ENCODE measurements around the gene CFAP221.

Gene CFAP221

GRCh38 chr2:119544075-119544938 lies at the start of gene CFAP221:
CFAP221 (plus strand) TSS chr2:119544449; CDS start chr2:119546132, 1,683 bp downstream.
- DNase-seq (ENCODE audit: low spot score), result peak; percentile 62

DNA sequence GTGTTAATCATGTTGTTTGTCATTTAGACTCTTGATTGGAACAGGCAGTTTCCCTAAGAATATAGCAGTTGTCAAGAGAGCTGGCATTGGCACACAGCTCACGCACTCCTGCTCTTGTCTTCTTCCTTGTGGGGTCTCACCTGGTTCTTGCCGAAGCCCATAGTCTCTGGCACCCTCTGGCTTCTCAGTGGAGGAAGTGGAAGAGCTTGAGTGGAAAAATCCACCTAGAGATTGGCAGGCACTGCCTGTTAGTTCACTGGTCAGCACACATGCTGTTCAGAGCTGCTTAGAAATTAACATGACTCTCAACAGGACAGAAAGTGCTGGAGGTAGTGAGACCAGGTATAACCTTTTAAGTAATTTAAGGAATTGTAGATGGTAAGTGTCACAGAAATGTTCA lies 48.3 kb upstream of the CFAP221 start:
- DNase-seq (ENCODE audit: low spot score), result no peak

DNA sequence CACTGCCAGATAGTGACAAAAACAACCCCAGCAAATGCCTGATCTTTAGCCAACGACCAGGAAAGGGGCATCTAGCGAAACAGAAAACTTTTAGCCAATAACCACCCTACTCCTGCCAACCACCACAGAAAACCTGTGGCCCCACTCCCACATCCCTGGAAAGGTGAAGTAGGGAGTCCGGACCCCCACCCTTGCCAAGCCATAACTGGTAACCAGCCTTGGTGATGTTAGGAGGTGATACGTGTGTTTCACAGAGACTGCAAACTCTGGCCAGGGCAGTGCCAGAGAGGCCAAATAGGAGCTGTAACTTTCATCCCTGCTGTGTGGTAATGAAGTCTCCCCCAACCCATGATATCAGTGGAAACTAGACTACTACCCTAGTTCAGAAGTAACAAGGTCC lies 47.6 kb upstream of the CFAP221 start:
- no peak for DNase-seq (ENCODE audit: low spot score)

- DNase-seq (ENCODE audit: low spot score), result no peak
Measured at GRCh38 chr2:119508756-119509155, 35.5 kb upstream of the CFAP221 start.

- DNase-seq (ENCODE audit: low spot score), result no peak
Measured at GRCh38 chr2:119511989-119512388, 32.3 kb upstream of the CFAP221 start.

DNA sequence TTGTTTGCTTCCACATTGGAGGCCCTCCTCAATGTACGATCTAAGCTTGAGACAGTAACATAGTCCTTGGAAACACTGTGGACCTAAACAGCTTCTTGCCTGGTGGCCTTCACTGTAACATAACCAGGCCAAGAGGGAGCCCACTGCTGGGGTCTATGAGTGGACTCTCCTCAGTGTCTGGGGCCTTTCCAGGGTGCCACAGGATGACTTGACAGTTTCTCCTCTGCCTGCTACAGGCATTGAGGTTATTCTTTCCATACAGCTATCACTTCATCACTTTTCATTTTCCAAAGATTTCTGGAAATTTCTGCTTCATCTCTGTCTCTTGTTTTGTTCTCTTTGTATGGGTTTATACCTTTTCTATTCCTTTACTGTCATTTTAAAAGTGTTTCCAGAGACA lies 31.3 kb upstream of the CFAP221 start:
- DNase-seq (ENCODE audit: low spot score), result no peak

DNA sequence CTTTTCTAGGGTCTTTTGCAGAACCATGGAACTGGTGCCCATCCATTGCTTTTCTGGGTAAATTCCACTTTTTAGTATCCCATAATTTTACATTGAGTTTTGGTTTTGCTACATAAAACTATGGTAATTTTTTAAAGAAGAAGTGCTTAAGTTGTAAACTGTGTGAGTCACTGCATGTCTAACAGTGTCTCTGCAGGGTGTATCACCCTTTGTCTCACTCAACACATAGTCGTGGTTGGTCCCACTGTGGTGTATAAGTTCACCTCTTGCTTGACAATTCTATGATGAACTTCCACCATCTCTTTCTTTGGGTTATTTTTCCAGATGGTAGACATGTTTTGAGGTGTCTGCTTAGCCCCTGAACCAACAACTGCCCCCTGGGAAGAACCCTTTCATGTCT lies 30.4 kb upstream of the CFAP221 start:
- DNase-seq (ENCODE audit: low spot score), result no peak

GRCh38 chr2:119516121-119516520 lies 28.1 kb upstream of the CFAP221 start:
- DNase-seq (ENCODE audit: low spot score), result no peak

- DNase-seq (ENCODE audit: low spot score), result peak; percentile 24
Measured at GRCh38 chr2:119517433-119517832, 26.8 kb upstream of the CFAP221 start.

DNA sequence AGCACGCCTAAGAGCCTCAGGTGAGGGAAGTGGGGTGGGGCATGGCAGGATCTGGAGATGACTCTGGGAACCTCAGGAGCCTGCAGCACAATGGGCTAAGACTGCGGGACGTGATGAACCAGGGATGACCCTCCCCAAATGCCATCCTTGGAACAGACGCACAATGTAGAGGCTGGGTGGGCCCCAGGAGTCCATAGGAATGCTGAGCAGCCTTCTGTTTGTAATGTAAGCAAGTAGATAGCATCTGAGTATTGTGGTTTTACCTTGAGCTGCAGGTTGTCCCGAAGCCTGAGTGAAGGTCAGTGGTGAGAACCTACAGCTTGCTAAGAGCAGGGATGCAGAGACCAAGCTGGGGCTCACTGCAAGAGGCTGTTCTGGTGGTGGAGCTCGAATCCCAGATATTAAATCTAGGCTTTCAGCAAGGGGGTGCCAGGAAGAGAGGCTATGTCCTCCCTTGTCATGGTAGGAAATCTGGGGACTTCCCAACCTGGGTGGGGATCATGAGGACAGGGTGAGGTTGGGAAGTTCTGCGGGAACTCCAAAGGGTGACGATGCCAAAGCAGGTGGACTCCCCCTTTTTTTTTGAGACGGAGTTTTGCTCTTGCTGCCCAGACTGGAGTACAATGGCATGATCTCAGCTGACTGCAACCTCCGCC lies 25.7 kb upstream of the CFAP221 start:
- DNase-seq (ENCODE audit: low spot score), result no peak

GRCh38 chr2:119519057-119519408 lies 25.2 kb upstream of the CFAP221 start:
- no peak for DNase-seq (ENCODE audit: low spot score)

DNA sequence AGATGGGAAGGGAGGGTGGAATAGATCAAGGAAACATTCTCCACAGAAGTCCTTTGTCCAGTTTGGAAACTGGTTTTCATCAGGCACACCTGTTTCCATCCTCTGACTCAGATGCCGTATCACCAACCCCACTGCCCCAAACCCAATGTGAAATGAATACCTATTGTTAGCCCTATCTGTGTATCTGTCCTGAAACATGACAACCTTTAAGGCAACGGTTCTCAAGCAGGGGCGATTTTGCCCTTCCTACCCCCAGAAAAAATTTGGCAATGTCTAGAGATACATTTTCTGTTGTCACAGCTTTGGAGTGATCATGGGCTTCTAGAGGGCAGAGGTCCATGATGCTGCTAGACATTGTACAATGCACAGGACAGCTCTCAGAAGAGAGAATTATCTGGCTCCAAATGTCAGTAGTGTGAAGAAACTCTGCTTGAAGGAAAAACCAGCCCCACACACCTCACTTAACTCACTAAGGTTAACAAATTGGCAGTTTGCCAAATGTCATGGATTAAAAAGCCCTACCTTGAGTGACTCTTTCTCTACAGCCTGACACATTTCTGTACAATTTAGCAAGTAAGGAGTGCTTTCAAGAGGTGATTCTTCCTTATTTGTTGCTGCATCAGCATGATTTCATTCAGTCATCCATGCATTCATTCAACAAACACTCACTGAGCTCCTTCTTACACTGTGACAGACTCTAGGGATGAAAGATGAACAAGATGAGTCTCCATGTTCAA lies 23.4 kb upstream of the CFAP221 start:
- no peak for DNase-seq (ENCODE audit: low spot score)

DNA sequence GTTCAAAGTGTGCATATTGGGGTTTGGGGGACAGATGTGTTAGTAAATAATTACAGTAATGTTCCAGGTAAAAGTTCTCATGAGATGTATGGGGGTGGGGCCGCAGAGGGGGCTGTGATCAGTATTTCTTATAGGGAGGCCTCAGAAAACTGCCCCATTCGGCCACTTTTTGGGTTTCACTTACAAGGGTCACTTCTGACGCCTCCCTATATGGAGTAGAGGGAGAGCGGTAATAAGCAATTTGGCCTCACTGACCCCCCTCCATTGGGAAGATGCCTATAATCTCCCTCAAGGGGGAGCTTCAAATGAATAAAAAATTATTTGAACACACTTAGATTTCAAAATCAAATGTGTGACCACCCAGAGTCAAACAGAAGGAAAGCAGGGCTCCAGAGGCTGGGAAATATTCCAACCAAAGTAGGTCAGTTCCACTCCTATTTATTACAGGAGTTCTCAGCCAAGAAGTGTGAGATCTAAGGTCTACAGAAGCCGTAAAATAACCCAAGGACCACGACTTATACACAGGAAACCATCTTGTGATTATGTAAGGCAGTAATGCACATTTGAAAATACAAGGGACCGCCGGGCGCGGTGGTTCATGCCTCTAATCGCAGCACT lies 22.7 kb upstream of the CFAP221 start:
- DNase-seq (ENCODE audit: low spot score), result no peak

DNA sequence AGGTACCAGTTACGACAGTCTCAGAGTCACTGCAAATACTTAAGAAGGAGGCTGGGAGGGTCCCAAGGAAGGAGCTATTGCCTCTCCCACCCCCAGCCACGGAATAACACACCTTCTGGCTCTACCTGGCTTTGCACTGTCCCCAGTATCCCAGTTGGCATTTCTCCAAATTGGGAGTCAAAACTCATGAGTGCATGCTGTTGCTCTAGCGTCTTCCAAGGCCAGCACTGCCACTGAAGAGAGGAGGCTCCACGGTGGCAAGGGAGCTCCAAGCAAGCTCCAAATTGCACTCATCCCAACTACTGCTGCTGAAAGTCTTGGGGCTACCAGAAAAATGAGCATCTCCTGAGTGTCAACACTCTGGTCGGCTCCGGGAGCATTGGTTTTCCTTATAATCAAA lies 21.6 kb upstream of the CFAP221 start:
- no peak for DNase-seq (ENCODE audit: low spot score)

DNA sequence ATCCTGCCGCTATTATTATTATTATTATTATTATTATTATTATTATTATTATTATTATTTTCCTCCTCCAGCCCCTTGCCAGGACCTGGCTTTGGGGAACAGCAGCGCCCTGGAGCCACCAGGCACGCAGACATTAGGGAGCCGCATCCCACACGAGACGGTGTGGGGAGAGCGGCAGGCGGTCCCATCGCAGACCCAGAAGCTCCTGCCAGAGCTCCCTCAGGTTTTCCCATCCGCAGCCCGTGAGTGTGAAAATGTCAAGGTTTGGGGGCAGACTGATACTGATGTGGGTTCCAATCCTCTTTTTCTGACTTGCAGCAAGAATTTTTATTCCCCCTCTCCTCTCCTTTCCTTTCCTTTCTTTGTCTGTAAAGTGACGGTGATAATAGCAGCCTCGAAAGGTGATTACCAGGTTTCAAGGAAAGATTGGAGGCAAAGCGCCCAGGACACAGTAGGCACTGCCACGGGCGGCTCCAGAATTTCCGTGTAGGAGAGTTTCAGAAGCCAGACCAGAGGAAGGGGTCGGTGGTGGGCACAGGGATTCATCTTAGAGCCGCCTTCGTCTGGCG lies 20.8 kb upstream of the CFAP221 start:
- DNase-seq (ENCODE audit: low spot score), result no peak

DNA sequence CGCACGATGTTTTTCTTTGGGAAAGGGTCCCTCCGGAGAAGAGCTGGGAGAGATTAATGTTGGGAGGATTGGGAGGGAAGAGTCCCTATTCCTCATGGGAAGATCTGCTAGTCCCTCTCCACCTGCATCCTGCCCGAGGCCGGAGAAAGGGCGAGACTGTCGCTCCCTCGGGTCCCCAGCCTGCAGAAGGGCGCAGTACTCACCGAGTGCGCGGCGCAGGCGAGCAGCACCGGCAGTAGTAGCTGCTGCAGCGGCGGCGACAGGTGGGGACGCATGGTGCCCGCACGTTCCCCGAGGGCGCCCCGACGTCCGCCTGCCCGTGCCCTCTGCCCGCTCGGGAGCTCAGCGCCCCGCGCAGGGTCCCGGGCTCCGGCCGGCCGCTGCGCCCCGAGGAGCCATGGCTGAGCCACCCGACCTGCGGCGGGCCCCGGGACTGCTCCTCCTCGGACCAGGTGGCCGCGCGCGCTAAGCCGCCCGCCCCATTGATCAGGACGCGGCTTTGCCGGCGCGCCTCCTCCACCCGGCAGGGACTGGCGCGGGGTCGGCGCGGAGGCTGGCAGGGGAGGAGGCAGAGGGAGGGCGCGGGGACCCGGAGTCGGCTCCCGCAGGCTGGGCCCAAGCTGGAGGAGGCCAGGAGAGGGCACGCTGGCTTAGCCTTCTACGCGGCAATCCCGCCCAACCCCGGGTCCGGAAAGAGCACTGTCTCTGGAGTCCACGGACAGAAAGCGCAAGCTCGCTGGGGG lies 20.1 kb upstream of the CFAP221 start, which contains the start of gene SCTR:
Gene SCTR (minus strand): TSS at position 532 of the 743 bp plus-strand sequence. CDS start 257 bp downstream, at position 275.
- no peak for DNase-seq (ENCODE audit: low spot score)

DNA sequence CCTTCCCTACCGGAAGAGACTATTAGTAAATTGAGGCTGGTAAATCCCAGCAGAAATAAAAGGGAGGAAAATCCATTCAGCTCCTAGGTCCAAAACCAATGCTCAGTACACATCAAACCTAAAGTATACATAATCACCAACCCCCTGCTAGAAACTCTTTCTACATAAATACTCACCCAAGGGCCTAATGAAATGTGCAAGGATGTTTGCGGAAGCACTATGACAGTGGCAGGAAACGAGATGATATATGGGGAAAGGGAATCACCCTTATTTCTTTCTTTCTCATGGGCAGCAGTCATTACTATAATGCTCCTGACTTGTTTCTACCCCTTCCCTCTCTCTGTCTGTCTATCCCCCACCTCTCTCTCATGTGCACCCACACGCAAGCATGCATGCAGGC lies 18.6 kb upstream of the CFAP221 start:
- no peak for DNase-seq (ENCODE audit: low spot score)

DNA sequence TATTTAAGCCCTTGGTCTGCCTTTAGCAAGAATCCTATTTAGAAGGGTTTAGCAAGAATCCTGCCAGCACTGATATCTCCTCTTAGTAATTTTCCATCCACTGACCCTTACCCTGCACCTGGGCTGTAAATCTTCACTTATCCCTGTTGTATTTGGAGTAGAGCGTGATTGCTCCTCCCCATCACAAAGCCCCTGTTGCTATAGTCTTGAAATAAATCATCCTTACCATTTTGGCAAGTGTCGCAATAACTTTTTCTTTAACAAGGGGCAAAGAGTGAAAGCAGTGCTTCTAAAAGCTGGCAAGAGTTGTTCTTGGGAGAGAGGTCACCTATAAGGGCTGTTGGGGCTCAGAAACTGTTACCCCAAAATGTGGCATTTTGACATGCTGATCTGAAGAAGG lies 16.2 kb upstream of the CFAP221 start:
- no peak for DNase-seq (ENCODE audit: low spot score)

- no peak for DNase-seq (ENCODE audit: low spot score)
Measured at GRCh38 chr2:119531292-119531691, 13.0 kb upstream of the CFAP221 start.

- no peak for DNase-seq (ENCODE audit: low spot score)
Measured at GRCh38 chr2:119533560-119533959, 10.7 kb upstream of the CFAP221 start.

GRCh38 chr2:119536211-119536610 lies 8.0 kb upstream of the CFAP221 start:
- no peak for DNase-seq (ENCODE audit: low spot score)
